SH-SY5Y (cell line): ENCODE measurements around the gene CFAP70.

Experiments used
- GATA2 ChIP-seq: IDR thresholded peaks from 2 replicates; pipeline ENCODE4 v1.6.1; 2011; ENCODE audit warnings: mild to moderate bottlenecking, low read depth, low read length
- GATA3 ChIP-seq: IDR thresholded peaks from 2 replicates; pipeline ENCODE4 v1.6.1; 2011; ENCODE audit warnings: low read depth, mild to moderate bottlenecking, low read length, moderate library complexity

GRCh38 chr10:73218431-73219191, 140.1 kb downstream of the CFAP70 start:
- TF ChIP-seq GATA3, result no peak
- no peak for TF ChIP-seq GATA2
